Stimulated activated CD8-positive, alpha-beta memory T cell treated with anti-CD3 and anti-CD28 coated beads, Interleukin-12 subunit alpha, Interleukin-12 subunit beta, amount 100 ng/mL, for 4 hours (primary cell): ENCODE measurements around the gene TAP2.

Source experiments
- DNase-seq: peaks from one replicate; pipeline ENCODE4 v3.0.0-alpha.2; 2020; ENCODE audit warnings: low read depth

TAP2 gene

GRCh38 chr6:32854376-32855178, 16.0 kb upstream of the TAP2 start:
- DNase-seq: peak; percentile 44

GRCh38 chr6:32853541-32854375, 15.2 kb upstream of the TAP2 start, which contains the start of the genes PSMB9 and TAP1:
Gene PSMB9, plus strand, starts transcription at chr6:32854192. Its CDS starts 38 bp downstream, at chr6:32854230.
Gene TAP1, minus strand, starts transcription at chr6:32853704. Its CDS starts 68 bp downstream, at chr6:32853636.
- DNase-seq: peak; percentile 93

GRCh38 chr6:32852844-32853540, 14.5 kb upstream of the TAP2 start:
- peak; percentile 34 for DNase-seq

- DNase-seq: no peak
Observed at GRCh38 chr6:32852018-32852843, 13.7 kb upstream of the TAP2 start.

GRCh38 chr6:32851025-32851424, 12.5 kb upstream of the TAP2 start:
- no peak for DNase-seq

GRCh38 chr6:32849126-32849525, 10.6 kb upstream of the TAP2 start:
- DNase-seq: no peak

- no peak for DNase-seq
Observed at GRCh38 chr6:32847795-32848194, 9.3 kb upstream of the TAP2 start.

- no peak for DNase-seq
Observed at GRCh38 chr6:32847004-32847403, 8.5 kb upstream of the TAP2 start.

GRCh38 chr6:32845384-32845884, 6.9 kb upstream of the TAP2 start:
- no peak for DNase-seq

- no peak for DNase-seq
Observed at GRCh38 chr6:32844839-32845383, 6.4 kb upstream of the TAP2 start.

- DNase-seq: peak; percentile 94
Observed at GRCh38 chr6:32843979-32844838, 5.7 kb upstream of the TAP2 start, which contains the start of gene PSMB8. Gene PSMB8, minus strand, starts transcription at chr6:32844047. Its CDS starts 51 bp downstream, at chr6:32843996.

- DNase-seq: no peak
Observed at GRCh38 chr6:32843331-32843978, 4.9 kb upstream of the TAP2 start.

GRCh38 chr6:32842690-32843089, 4.2 kb upstream of the TAP2 start:
- DNase-seq: no peak

- no peak for DNase-seq
Observed at GRCh38 chr6:32842021-32842650, 3.6 kb upstream of the TAP2 start.

GRCh38 chr6:32840604-32841246, 2.2 kb upstream of the TAP2 start:
- no peak for DNase-seq

- DNase-seq: no peak
Observed at GRCh38 chr6:32839356-32839755, 817 bp upstream of the TAP2 start.

- DNase-seq: no peak
Observed at GRCh38 chr6:32837651-32838113, 857 bp downstream of the TAP2 start.

GRCh38 chr6:32836873-32837272, 1.7 kb downstream of the TAP2 start:
- DNase-seq: no peak
